CD4-positive, alpha-beta T cell treated with Interleukin-4 for 1 hour (primary cell): ENCODE measurements around the gene PYCR2.

Experiments used
- DNase-seq, 2 donors: peaks; one replicate each; pipeline ENCODE4 v3.0.0-alpha.2; 2020 to 2022

Gene PYCR2

GRCh38 chr1:225917536-225917935 is 6.5 kb downstream of the PYCR2 start:
- no peak for DNase-seq

DNA sequence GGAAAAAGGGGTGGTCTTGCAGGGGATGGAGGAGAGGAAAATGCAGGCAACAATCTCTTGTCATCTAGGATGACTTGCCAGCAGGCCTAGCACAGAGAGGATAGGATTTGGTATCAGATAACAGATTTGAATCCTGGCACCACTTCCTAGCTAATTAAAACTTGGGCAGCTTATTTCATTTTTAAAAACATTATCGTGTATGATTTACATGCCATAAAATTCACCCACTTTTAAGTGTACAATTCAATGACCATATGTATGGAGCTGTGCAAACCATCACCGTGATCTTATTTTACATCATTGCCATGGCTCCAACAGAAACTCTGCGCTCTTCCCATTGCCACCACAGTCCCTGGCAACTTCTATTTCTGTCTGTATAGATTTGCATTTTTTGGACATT is 6.9 kb downstream of the PYCR2 start:
- no peak for DNase-seq

DNA sequence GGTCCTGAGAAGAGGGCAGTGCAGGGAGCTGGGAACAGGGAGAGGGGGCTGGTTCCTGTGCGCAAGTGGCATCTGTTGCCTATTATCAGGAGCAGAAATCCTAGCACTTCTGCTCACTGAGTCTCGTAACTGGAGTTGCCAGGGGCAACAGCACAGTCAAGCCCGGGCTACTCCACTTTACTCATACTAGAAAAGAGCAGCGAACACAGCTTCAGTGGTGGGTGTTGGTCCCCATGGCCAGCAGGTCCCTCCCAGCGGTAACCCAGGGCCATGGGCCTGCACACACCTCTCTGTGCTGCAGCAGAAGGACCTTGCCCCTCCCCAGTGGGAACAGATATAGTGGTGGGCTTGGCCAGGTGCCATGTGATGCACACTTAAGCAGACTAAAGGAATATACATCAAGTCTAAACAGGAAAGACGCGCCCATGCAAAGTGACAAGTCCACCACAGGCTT is 8.5 kb downstream of the PYCR2 start:
- no peak for DNase-seq

GRCh38 chr1:225914947-225915346 is 9.1 kb downstream of the PYCR2 start:
- DNase-seq, result no peak

DNA sequence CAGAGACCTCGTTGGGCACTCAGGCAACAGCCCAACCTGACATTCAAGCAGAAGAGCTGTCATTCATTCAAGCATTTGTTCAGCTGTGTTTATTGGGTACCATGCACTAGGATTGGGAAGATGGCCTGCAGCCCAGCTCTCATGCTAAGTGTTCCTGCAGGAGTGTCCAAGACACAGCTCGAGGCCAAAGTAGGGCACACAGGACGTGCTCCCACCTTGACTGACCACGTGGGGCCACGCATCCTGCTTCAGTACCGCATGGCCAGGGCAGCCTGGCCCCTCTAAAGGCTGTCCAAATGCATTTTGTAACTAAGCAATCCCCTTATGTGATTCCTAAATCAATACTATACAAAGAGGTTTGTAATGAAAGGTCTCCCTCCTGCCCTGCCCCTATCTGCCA is 9.7 kb downstream of the PYCR2 start:
- no peak for DNase-seq

DNA sequence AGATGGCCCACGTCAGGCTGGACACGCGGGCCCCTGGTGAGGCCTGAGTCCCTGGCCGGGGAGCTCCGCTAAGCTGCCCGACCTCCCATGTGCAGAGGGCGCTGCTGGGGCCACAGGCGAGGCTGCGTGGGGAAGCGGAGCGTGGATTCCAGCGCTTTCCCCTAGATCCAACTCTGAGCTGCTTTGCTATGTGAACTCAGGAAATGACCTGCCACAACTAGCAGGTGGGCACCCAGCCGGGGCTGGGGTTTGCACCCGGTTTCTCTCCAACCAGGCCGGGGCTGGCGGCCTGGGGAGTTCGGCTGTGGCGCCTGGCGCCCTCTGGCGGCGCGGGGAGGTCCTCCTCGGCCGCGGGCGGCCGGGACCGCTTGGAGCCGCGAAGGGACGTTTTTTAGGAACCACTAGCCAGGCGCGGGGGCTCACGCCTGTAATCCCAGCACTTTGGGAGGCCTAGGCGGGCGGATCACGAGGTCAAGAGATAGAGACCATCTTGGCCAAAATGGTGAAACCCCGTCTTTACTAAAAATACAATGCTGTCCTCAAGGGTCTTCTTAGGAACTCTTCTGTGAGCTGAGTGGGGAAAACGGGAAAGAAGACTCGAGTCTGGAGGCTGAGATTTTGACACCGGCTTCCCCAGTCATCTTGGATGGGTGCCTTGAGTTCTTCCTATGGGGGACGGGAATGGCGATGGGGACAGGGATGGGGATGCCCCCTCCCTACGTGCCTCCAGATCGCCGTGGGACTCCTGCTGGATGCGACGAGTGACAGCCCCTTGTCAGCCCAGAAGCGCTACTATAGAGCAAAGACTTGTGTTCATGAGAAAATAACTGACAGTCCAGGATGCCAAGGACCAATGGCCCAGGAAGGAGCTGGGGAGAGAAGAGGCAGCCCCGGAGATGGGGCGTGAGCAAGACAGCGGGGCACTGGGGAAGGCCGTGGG is 12.6 kb downstream of the PYCR2 start:
- peak; percentile 69 for DNase-seq

- DNase-seq, result no peak
Observed at GRCh38 chr1:225909477-225909876, 14.6 kb downstream of the PYCR2 start.

DNA sequence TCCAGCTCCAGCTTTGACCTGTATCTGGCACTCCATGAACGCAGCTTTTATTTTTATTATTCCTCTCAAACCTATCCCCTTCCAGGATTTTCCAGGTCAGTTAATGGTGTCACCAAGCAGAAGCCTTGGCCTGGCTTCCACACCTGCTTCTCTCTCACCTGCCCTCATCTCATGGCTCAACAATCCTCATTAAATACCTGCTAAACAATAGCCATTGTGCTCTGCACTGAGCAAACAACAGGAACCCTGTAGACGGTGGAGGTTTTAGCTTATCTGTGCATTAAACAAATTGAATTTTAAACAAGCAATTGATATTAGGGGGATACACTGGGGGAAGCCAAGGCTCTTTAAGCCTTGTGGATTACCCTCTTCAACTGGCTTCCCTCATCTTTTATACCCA is 15.3 kb downstream of the PYCR2 start:
- DNase-seq, result no peak

- no peak for DNase-seq
Observed at GRCh38 chr1:225908013-225908640, 15.9 kb downstream of the PYCR2 start.

DNA sequence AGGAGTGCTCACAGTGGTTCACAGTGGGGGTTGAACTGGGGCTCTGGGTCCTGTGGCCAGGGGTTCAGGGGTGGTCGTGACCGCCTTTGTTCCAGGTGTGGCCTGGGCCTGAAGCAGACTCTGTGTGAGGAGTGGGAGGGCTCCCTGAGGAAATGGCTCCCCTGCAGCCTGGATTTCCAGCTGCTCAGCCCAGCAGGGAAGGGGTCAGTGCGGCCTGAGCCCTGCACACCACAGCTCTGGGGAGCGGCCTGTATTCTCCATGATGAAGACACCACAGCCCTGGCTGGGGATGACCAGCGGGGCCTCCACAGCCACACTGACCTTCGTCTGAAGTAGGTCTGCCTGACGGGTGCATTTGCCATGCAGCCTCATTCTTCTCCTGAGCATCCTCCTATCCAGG is 16.7 kb downstream of the PYCR2 start:
- no peak for DNase-seq

DNA sequence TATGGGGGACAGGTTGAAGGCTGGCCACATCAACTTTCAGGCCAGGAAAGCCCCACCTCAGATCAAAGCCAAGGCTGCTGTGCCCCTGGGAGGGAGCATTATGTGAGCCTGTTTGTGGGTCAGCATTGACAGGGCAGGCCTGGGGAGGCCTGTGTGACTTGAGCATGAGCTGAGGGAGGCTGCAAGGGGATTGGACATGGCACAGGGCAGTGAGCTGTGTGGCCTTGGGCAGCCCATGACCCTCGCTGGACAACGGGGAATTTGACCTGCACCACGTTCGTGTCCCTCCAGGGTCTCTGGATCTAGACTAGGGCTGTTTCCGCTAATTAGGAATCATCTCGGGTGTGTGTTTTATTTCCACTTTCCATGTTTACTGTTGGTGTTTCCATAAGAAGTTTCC is 17.6 kb downstream of the PYCR2 start:
- DNase-seq, result no peak

DNA sequence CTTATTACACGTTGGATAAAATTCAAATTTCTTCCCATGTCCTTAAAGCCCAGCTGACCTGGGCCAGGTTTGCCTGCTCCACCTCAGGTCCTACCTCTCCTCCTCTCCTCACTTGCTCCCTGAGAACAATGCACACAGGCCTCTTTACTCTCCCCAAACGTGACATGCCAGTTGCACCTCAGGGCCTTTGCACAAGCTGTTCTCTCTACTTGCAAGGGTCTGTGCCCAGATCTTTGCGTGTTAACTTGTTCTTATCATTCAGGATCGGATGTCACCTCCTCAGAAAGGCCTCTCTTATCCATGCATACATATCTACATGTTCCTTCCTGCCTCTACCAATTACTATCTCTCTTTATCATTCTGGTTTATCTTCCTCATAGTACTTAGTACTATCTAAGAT is 20.4 kb downstream of the PYCR2 start:
- DNase-seq, result no peak

- DNase-seq, result no peak
Observed at GRCh38 chr1:225899044-225899925, 24.8 kb downstream of the PYCR2 start.

DNA sequence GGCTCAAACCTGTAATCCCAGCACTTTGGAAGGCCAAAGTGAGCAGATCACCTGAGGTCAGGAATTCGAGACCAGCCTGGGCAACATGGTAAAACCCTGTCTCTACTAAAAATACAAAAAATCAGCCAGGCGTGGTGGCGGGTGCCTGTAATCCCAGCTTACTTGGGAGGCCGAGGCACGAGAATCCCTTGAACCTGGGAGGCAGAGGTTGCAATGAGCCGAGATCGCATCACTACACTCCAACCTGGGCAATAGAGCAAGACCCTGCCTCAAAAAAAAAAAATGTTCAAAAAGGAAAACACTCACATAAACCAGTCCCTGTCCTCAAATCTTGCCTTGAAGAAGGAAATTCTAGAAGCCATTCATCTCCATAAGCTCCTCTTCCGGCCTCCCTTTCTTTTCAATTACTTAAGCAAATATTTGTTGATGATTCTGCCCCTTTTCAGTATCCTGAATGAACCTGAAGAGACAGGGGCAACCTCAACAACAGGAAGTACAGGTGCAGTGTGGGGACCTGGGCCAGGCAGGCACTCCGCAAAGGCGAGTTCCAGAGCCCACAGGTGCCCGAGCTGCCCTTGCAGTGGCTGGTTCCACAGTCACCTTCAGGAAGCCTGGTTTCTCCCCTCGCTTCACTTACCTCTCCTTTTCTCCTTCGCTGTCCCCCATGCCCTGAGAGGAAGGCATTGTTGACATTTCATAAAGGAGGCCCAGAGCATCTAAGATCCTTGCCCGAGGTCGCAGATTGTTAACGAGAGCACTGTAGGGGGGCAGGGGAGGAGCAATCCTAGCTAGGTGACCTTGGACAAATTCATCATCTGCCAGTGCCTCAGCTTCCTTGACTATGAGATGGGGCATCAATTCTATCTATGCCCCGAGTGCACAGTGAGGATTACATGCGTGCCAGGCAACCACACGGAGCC is 26.2 kb downstream of the PYCR2 start:
- peak; percentile 48 to 49 for DNase-seq

- peak; percentile 87 to 89 for DNase-seq
Observed at GRCh38 chr1:225896937-225897549, 27.0 kb downstream of the PYCR2 start.

- no peak for DNase-seq
Observed at GRCh38 chr1:225896494-225896893, 27.6 kb downstream of the PYCR2 start.

GRCh38 chr1:225892307-225892706 is 31.7 kb downstream of the PYCR2 start:
- no peak for DNase-seq

DNA sequence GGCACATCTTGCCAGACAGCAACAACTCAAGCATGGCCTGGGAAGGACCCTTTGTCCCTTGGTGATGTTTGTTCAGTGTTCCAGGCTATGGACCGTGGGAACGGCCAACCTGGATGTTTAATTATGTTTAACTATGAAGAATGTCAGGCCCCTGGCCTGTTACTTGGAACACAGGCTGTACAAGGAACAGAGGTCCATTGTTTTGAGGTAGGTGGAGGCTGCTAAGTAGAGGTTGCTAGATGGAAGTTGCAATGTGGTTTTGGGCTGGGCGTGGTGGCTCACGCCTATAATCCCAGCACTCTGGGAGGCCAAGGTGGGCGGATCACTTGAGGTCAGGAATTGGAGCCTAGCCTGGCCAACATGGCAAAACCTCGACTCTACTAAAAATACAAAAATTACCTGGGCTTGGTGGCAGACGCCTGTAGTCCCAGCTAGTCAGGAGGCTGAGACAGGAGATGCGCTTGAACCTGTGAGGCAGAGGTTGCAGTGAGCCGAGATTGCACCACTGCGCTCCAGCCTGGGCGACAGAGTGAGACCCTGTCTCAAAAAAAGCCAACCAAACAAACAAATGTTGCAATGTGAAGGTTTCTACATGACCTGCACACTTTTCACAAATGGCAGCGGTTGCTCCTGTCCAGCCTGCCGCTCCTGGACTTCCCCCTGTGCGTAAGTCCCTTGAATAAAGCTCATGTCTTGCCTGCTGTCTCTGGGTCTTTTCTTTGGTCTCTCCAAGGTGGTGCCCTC is 32.6 kb downstream of the PYCR2 start:
- no peak for DNase-seq

DNA sequence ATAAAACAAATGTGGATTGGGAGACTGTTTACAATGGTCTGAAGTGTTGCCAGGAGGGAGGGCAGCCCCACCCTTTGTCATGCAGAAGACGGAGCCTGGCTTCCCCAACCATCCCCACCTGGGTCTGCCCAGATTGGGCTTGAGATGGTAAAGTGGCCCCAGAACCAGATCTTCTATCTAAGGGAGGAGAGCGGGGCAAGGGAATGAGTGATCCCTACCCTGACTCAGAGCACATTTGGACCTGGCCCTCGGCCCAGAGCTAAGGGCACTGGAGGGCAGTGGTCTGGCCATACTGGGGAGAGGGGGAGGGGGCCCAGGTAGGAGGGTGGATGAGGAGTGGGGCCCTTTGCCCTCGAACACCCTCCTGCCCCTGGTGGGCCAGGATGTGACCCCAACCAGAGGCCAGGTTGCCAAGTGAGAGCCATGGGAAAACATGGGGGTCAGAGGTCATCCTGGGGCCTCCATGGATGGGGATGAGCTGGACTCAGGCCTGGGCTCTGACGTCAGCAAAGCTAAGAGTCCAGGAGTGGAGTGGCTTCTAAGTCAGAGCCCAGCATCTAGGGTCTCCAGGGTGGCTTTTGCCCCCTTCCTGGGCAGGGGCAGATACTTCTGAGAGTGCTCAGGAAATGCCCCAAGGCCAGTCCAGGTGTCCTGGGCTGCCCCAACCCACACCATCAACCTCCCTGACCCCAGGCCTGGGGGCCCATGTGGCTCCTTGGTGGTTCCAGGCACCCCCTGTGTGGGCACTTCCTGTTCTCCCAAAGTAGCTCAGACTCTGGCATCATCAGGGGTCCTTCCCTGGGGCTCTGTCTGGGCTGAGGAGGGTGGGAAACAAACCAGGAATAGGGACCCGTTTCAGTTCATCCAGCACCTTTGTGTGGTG is 33.5 kb downstream of the PYCR2 start:
- DNase-seq, result no peak

DNA sequence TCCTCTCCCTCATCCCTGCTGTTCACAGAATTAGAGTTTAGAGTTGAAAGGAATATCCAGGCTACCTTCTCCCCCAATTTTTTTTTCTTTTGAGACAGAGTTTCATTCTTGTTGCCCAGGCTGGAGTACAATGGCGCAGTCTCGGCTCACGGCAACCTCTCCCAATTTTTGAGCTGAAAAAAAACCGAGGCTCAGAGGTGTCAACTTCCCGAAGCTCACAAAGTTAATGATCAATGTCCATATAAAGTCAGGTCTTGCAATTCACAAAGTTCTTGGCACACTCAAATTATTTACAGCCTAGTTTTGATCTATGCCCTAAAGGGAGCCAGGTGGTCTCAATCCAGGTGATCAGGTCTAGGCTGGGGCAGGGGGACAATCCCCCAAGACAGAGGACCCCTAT is 34.3 kb downstream of the PYCR2 start:
- no peak for DNase-seq
